ENCODE measurements around the gene NUDT16L1. TPM values are rescaled to one million over a fixed set of nuclear protein-coding genes. Genes with fewer than 3 reads are reported as not detected.

The NUDT16L1 gene
- total and polyA plus RNA-seq, 2 of the 13 experiments (the other 11 are each of a cell fraction or from before 2014, with no cell fraction given), result 28.0 to 40.5 TPM

DNA sequence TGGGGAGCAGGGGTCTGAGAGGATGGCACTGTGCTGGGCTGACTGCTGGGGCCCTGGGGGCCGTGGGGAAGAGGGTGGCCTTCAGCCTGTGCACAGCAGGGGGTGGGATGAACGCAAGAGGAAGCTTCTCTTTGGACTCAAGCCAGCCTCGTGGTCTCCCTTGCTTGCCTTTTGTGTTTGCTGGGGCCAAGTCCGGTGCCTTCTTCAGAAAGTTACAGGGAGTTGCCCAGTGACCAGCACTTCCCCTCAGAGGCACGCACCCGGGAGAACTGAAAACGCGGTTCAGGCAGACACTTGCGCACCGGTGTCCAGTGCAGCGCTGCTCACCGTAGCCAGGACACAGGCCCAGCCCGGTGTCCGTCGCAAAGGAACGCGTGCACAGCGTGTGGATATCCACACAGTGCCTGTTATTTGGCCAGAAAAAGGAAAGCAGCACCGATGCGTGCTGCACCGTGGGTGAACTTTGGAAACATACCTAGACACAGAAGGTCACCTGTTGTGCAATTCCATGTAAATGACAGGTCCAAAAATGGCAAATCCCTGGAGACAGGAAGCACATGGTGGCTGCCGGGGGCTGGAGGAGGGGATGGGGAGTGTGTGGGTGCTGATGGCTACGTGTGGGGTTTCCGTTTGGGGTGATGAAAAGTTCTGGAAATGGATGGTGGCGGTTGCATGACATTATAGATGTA, 29.4 kb upstream of the NUDT16L1 start (continued):
- TF ChIP-seq ZFP90 (CRISPR knock-in tag; IDR thresholded peaks at IDR 0.05; ENCODE audit: borderline replicate concordance), result peak; percentile 87; the same call in 1 of the 2 replicates
- peak; percentile 90 for TF ChIP-seq MXD4 (CRISPR knock-in tag; IDR thresholded peaks at IDR 0.05)
- TF ChIP-seq, protein P1, sequence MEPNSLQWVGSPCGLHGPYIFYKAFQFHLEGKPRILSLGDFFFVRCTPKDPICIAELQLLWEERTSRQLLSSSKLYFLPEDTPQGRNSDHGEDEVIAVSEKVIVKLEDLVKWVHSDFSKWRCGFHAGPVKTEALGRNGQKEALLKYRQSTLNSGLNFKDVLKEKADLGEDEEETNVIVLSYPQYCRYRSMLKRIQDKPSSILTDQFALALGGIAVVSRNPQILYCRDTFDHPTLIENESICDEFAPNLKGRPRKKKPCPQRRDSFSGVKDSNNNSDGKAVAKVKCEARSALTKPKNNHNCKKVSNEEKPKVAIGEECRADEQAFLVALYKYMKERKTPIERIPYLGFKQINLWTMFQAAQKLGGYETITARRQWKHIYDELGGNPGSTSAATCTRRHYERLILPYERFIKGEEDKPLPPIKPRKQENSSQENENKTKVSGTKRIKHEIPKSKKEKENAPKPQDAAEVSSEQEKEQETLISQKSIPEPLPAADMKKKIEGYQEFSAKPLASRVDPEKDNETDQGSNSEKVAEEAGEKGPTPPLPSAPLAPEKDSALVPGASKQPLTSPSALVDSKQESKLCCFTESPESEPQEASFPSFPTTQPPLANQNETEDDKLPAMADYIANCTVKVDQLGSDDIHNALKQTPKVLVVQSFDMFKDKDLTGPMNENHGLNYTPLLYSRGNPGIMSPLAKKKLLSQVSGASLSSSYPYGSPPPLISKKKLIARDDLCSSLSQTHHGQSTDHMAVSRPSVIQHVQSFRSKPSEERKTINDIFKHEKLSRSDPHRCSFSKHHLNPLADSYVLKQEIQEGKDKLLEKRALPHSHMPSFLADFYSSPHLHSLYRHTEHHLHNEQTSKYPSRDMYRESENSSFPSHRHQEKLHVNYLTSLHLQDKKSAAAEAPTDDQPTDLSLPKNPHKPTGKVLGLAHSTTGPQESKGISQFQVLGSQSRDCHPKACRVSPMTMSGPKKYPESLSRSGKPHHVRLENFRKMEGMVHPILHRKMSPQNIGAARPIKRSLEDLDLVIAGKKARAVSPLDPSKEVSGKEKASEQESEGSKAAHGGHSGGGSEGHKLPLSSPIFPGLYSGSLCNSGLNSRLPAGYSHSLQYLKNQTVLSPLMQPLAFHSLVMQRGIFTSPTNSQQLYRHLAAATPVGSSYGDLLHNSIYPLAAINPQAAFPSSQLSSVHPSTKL (CRISPR knock-in tag; IDR thresholded peaks at IDR 0.05), result peak; percentile 73
- peak; percentile 73; the same call in 1 of the 2 replicates for TF ChIP-seq NFE2L1 (CRISPR knock-in tag; IDR thresholded peaks at IDR 0.05; ENCODE audit: borderline replicate concordance)
- TF ChIP-seq, protein P2, sequence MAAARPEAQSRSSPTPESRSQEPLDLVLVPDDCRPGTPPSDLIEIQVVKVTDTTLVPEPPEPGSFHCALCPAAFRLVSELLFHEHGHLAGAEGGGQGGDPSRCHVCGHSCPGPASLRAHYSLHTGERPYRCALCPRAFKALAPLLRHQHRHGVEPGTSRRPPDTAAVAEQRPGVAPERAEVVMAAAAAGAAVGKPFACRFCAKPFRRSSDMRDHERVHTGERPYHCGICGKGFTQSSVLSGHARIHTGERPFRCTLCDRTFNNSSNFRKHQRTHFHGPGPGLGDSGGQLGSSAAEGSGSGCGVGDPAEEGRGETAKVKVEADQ (CRISPR knock-in tag; IDR thresholded peaks at IDR 0.05; ENCODE audit: borderline replicate concordance), result peak; percentile 97
- TF ChIP-seq YEATS2 (CRISPR knock-in tag; IDR thresholded peaks at IDR 0.05; ENCODE audit: borderline replicate concordance), result peak; percentile 66; the same call in 1 of the 2 replicates
- TF ChIP-seq, protein P3, sequence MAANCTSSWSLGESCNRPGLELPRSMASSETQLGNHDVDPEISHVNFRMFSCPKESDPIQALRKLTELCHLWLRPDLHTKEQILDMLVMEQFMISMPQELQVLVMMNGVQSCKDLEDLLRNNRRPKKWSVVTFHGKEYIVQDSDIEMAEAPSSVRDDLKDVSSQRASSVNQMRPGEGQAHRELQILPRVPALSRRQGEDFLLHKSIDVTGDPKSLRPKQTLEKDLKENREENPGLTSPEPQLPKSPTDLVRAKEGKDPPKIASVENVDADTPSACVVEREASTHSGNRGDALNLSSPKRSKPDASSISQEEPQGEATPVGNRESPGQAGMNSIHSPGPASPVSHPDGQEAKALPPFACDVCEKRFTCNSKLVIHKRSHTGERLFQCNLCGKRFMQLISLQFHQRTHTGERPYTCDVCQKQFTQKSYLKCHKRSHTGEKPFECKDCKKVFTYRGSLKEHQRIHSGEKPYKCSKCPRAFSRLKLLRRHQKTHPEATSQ (CRISPR knock-in tag; IDR thresholded peaks at IDR 0.05; ENCODE audit: borderline replicate concordance), result peak; percentile 19; the same call in 1 of the 2 replicates
- TF ChIP-seq ZNF781 (CRISPR knock-in tag; IDR thresholded peaks at IDR 0.05; ENCODE audit: borderline replicate concordance, not compliant biosample characterization), result peak; percentile 88
- TF ChIP-seq, protein P4, sequence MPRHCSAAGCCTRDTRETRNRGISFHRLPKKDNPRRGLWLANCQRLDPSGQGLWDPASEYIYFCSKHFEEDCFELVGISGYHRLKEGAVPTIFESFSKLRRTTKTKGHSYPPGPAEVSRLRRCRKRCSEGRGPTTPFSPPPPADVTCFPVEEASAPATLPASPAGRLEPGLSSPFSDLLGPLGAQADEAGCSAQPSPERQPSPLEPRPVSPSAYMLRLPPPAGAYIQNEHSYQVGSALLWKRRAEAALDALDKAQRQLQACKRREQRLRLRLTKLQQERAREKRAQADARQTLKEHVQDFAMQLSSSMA (CRISPR knock-in tag; IDR thresholded peaks at IDR 0.05), result peak; percentile 77; the same call in 1 of the 2 replicates
- TF ChIP-seq GPN1 (CRISPR knock-in tag; IDR thresholded peaks at IDR 0.05; ENCODE audit: borderline replicate concordance), result 0 out of 2 replicates have a peak, but pooled peaks have one; percentile 73
- TF ChIP-seq, protein P5, sequence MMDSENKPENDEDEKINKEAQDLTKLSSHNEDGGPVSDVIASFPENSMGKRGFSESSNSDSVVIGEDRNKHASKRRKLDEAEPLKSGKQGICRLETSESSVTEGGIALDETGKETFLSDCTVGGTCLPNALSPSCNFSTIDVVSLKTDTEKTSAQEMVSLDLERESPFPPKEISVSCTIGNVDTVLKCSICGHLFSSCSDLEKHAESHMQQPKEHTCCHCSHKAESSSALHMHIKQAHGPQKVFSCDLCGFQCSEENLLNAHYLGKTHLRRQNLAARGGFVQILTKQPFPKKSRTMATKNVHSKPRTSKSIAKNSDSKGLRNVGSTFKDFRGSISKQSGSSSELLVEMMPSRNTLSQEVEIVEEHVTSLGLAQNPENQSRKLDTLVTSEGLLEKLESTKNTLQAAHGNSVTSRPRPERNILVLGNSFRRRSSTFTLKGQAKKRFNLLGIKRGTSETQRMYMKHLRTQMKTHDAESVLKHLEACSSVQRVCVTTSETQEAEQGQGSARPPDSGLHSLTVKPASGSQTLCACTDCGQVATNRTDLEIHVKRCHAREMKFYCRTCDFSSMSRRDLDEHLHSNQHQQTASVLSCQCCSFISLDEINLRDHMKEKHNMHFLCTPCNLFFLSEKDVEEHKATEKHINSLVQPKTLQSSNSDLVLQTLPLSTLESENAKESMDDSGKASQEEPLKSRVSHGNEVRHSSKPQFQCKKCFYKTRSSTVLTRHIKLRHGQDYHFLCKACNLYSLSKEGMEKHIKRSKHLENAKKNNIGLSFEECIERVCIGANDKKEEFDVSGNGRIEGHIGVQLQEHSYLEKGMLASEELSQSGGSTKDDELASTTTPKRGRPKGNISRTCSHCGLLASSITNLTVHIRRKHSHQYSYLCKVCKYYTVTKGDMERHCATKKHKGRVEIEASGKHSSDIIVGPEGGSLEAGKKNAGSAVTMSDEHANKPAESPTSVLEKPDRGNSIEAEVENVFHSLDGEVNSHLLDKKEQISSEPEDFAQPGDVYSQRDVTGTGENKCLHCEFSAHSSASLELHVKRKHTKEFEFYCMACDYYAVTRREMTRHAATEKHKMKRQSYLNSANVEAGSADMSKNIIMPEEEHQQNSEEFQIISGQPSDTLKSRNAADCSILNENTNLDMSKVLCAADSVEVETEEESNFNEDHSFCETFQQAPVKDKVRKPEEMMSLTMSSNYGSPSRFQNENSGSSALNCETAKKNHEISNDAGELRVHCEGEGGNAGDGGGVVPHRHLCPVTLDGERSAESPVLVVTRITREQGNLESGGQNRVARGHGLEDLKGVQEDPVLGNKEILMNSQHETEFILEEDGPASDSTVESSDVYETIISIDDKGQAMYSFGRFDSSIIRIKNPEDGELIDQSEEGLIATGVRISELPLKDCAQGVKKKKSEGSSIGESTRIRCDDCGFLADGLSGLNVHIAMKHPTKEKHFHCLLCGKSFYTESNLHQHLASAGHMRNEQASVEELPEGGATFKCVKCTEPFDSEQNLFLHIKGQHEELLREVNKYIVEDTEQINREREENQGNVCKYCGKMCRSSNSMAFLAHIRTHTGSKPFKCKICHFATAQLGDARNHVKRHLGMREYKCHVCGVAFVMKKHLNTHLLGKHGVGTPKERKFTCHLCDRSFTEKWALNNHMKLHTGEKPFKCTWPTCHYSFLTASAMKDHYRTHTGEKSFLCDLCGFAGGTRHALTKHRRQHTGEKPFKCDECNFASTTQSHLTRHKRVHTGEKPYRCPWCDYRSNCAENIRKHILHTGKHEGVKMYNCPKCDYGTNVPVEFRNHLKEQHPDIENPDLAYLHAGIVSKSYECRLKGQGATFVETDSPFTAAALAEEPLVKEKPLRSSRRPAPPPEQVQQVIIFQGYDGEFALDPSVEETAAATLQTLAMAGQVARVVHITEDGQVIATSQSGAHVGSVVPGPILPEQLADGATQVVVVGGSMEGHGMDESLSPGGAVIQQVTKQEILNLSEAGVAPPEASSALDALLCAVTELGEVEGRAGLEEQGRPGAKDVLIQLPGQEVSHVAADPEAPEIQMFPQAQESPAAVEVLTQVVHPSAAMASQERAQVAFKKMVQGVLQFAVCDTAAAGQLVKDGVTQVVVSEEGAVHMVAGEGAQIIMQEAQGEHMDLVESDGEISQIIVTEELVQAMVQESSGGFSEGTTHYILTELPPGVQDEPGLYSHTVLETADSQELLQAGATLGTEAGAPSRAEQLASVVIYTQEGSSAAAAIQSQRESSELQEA (CRISPR knock-in tag; IDR thresholded peaks at IDR 0.05; ENCODE audit: not compliant biosample characterization), result peak; percentile 80

All from HepG2 (cell line).